Measurements from ENCODE around the gene NLRC5. TPM values are rescaled to one million over a fixed set of nuclear protein-coding genes. Genes with fewer than 3 reads are reported as not detected.

Gene NLRC5
- total and polyA plus RNA-seq, 9 of the 15 experiments (the other 6 are each of a cell fraction or from before 2014, with no cell fraction given), result 0.59 to 0.71 TPM; not detected in 7

DNA sequence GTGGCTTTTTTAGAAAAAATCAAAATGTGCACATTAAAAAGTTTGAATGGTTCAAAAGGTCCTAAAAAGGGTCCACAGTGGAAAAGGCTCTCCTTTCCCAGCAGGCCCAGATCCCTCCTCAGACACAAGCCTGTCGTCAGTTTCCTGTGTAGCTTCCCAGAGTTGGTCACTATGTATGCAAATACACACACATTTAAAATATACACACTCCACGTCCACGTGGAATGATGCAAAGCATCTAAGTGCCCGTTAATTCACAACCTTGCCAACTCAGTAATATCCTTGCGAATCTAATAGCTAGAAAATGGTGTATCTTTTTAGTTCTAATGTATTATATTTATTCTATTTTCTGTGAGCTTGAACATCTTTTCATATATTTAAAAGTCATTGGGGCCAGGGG lies 17.7 kb downstream of the NLRC5 start (continued):
- TF ChIP-seq, protein P1, sequence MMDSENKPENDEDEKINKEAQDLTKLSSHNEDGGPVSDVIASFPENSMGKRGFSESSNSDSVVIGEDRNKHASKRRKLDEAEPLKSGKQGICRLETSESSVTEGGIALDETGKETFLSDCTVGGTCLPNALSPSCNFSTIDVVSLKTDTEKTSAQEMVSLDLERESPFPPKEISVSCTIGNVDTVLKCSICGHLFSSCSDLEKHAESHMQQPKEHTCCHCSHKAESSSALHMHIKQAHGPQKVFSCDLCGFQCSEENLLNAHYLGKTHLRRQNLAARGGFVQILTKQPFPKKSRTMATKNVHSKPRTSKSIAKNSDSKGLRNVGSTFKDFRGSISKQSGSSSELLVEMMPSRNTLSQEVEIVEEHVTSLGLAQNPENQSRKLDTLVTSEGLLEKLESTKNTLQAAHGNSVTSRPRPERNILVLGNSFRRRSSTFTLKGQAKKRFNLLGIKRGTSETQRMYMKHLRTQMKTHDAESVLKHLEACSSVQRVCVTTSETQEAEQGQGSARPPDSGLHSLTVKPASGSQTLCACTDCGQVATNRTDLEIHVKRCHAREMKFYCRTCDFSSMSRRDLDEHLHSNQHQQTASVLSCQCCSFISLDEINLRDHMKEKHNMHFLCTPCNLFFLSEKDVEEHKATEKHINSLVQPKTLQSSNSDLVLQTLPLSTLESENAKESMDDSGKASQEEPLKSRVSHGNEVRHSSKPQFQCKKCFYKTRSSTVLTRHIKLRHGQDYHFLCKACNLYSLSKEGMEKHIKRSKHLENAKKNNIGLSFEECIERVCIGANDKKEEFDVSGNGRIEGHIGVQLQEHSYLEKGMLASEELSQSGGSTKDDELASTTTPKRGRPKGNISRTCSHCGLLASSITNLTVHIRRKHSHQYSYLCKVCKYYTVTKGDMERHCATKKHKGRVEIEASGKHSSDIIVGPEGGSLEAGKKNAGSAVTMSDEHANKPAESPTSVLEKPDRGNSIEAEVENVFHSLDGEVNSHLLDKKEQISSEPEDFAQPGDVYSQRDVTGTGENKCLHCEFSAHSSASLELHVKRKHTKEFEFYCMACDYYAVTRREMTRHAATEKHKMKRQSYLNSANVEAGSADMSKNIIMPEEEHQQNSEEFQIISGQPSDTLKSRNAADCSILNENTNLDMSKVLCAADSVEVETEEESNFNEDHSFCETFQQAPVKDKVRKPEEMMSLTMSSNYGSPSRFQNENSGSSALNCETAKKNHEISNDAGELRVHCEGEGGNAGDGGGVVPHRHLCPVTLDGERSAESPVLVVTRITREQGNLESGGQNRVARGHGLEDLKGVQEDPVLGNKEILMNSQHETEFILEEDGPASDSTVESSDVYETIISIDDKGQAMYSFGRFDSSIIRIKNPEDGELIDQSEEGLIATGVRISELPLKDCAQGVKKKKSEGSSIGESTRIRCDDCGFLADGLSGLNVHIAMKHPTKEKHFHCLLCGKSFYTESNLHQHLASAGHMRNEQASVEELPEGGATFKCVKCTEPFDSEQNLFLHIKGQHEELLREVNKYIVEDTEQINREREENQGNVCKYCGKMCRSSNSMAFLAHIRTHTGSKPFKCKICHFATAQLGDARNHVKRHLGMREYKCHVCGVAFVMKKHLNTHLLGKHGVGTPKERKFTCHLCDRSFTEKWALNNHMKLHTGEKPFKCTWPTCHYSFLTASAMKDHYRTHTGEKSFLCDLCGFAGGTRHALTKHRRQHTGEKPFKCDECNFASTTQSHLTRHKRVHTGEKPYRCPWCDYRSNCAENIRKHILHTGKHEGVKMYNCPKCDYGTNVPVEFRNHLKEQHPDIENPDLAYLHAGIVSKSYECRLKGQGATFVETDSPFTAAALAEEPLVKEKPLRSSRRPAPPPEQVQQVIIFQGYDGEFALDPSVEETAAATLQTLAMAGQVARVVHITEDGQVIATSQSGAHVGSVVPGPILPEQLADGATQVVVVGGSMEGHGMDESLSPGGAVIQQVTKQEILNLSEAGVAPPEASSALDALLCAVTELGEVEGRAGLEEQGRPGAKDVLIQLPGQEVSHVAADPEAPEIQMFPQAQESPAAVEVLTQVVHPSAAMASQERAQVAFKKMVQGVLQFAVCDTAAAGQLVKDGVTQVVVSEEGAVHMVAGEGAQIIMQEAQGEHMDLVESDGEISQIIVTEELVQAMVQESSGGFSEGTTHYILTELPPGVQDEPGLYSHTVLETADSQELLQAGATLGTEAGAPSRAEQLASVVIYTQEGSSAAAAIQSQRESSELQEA (IDR thresholded peaks at IDR 0.05; ENCODE audit: low read depth), result no peak
- TF ChIP-seq, protein P2, sequence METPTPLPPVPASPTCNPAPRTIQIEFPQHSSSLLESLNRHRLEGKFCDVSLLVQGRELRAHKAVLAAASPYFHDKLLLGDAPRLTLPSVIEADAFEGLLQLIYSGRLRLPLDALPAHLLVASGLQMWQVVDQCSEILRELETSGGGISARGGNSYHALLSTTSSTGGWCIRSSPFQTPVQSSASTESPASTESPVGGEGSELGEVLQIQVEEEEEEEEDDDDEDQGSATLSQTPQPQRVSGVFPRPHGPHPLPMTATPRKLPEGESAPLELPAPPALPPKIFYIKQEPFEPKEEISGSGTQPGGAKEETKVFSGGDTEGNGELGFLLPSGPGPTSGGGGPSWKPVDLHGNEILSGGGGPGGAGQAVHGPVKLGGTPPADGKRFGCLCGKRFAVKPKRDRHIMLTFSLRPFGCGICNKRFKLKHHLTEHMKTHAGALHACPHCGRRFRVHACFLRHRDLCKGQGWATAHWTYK (CRISPR knock-in tag; IDR thresholded peaks at IDR 0.05), result no peak
- TF ChIP-seq ZNF12 (CRISPR knock-in tag; IDR thresholded peaks at IDR 0.05), result no peak
- no peak for TF ChIP-seq FIP1L1 (IDR thresholded peaks at IDR 0.05; ENCODE audit: low read depth, low read length, poor library complexity, severe bottlenecking)
- no peak for TF ChIP-seq ZNF436 (CRISPR knock-in tag; IDR thresholded peaks at IDR 0.05)
- no peak for TF ChIP-seq SRSF9 (IDR thresholded peaks at IDR 0.05; ENCODE audit: borderline replicate concordance, low read depth, low read length)
